Neural cell (in vitro differentiated cells): ENCODE results near the gene BTBD1. TPM values are rescaled to one million over a fixed set of nuclear protein-coding genes. Genes with fewer than 3 reads are reported as not detected.

ENCODE experiments used
- H2AFZ ChIP-seq: fragments of 200-600, 300-800 bp; sonication (generic), shearing (Covaris generic); 2 replicates; pipeline ENCODE4 v1.6.0; 2014; ENCODE audit warnings: low read depth, mild to moderate bottlenecking, antibody characterized with exemption, low read length, moderate library complexity
- H3F3A ChIP-seq: fragments of 200-600 bp; shearing (Covaris generic); 2 replicates; pipeline ENCODE4 v1.6.1; 2016; ENCODE audit warnings: mild to moderate bottlenecking, moderate library complexity, mixed read lengths, antibody characterized with exemption, low read length; ENCODE audit not compliant: insufficient read depth, poor library complexity, severe bottlenecking
- H3K27ac ChIP-seq: fragments of 200-600, 300-800 bp; sonication (generic), shearing (Covaris generic); 2 replicates; pipeline ENCODE4 v1.5.1; 2014; ENCODE audit warnings: mild to moderate bottlenecking, low read length, moderate library complexity
- H3K27me3 ChIP-seq: fragments of 300-800, 200-600 bp; sonication (generic), shearing (Covaris generic); 2 replicates; pipeline ENCODE4 v1.6.0; 2014; ENCODE audit warnings: mild to moderate bottlenecking, low read depth, low read length, moderate library complexity; ENCODE audit not compliant: insufficient read depth
- H3K36me3 ChIP-seq: fragments of 300-800, 200-600 bp; sonication (generic), shearing (Covaris generic); 2 replicates; pipeline ENCODE4 v1.5.1; 2014; ENCODE audit warnings: mild to moderate bottlenecking, antibody characterized with exemption, low read length, moderate library complexity; ENCODE audit not compliant: insufficient read depth
- H3K4me2 ChIP-seq: fragments of 300-800, 200-600 bp; sonication (generic), shearing (Covaris generic); 2 replicates; pipeline ENCODE4 v1.6.0; 2014; ENCODE audit warnings: mild to moderate bottlenecking, low read length
- H3K4me3 ChIP-seq: fragments of 300-800, 200-600 bp; sonication (generic), shearing (Covaris generic); 2 replicates; pipeline ENCODE4 v1.5.1; 2014; ENCODE audit warnings: mild to moderate bottlenecking, low read length, moderate library complexity
- H3K79me2 ChIP-seq: fragments of 200-600 bp; shearing (Covaris generic); replicated peaks from 2 replicates; pipeline ENCODE4 v1.6.0; 2014; ENCODE audit warnings: mild to moderate bottlenecking, low read length, moderate library complexity; ENCODE audit not compliant: insufficient read depth
- H3K9ac ChIP-seq: fragments of 300-800, 200-600 bp; sonication (generic), shearing (Covaris generic); 2 replicates; pipeline ENCODE4 v1.6.1; 2016; ENCODE audit warnings: mild to moderate bottlenecking, low read length, mixed read lengths
- H3K9me2 ChIP-seq: fragments of 200-600 bp; shearing (Covaris generic); 2 replicates; pipeline ENCODE4 v1.6.1; 2016; ENCODE audit warnings: mild to moderate bottlenecking, low read length, mixed read lengths; ENCODE audit not compliant: insufficient read depth
- H3K9me3 ChIP-seq: fragments of 200-600, 300-800 bp; sonication (generic), shearing (Covaris generic); 2 replicates; pipeline ENCODE4 v1.6.1; 2016; ENCODE audit warnings: mild to moderate bottlenecking, mixed run types, low read length, moderate library complexity, mixed read lengths
- H4K20me1 ChIP-seq: fragments of 200-600 bp; shearing (Covaris generic); 2 replicates; pipeline ENCODE4 v1.6.1; 2016; ENCODE audit warnings: mild to moderate bottlenecking, mixed run types; ENCODE audit not compliant: insufficient read depth
- CTCF ChIP-seq: fragments of 450-650 bp; IDR thresholded peaks from 2 replicates; pipeline ENCODE4 v1.5.1; 2014; ENCODE audit warnings: antibody characterized with exemption, mild to moderate bottlenecking, moderate library complexity; ENCODE audit not compliant: poor library complexity, severe bottlenecking
- EP300 ChIP-seq: fragments of 450-650 bp; conservative IDR thresholded peaks from 2 replicates; pipeline ENCODE4 v1.6.1; 2014; ENCODE audit warnings: antibody characterized with exemption, mild to moderate bottlenecking, moderate library complexity; ENCODE audit not compliant: poor library complexity, severe bottlenecking
- EZH2 ChIP-seq: fragments of 200-600, 300-800 bp; shearing (Covaris generic), sonication (generic); IDR thresholded peaks from 2 replicates; pipeline ENCODE4 v1.6.1; 2014; ENCODE audit warnings: antibody characterized with exemption, low read length, borderline replicate concordance, mild to moderate bottlenecking; ENCODE audit not compliant: insufficient read depth, poor library complexity, severe bottlenecking
- MXI1 ChIP-seq: fragments of 450-650 bp; conservative IDR thresholded peaks from 2 replicates; pipeline ENCODE4 v1.6.1; 2014; ENCODE audit warnings: antibody characterized with exemption, mild to moderate bottlenecking; ENCODE audit not compliant: poor library complexity, severe bottlenecking
- POLR2AphosphoS5 ChIP-seq: IDR thresholded peaks from 2 replicates; pipeline ENCODE4 v1.6.1; 2012
- RAD21 ChIP-seq: fragments of 450-650 bp; conservative IDR thresholded peaks from 2 replicates; pipeline ENCODE4 v1.6.1; 2014; ENCODE audit warnings: antibody characterized with exemption, mild to moderate bottlenecking, moderate library complexity
- SMC3 ChIP-seq: fragments of 450-650 bp; conservative IDR thresholded peaks from 2 replicates; pipeline ENCODE4 v1.6.1; 2014; ENCODE audit warnings: antibody characterized with exemption, mild to moderate bottlenecking, moderate library complexity; ENCODE audit not compliant: poor library complexity
- TAF1 ChIP-seq: IDR thresholded peaks from 2 replicates; pipeline ENCODE4 v1.6.1; 2012; ENCODE audit warnings: low read depth
- polyA plus RNA-seq: library from polyadenylated mRNA; depleted of rRNA; stranded (reverse); fragments of >200 nt; gene quantifications from 2 replicates; pipeline ENCODE4 v1.2.3, GENCODE V29; 2014
- TF ChIP-seq, protein P1 (sequence below): IDR thresholded peaks from 2 replicates; pipeline ENCODE4 v1.6.1; 2012; ENCODE audit warnings: borderline replicate concordance

BTBD1 gene
- polyA plus RNA-seq, 1 donor from 2014 or later: 153 TPM

- no peak for TF ChIP-seq CTCF
- TF ChIP-seq RAD21: no peak
- no peak for TF ChIP-seq TAF1
- no peak for TF ChIP-seq EZH2
- TF ChIP-seq MXI1: no peak
- TF ChIP-seq, protein P1, sequence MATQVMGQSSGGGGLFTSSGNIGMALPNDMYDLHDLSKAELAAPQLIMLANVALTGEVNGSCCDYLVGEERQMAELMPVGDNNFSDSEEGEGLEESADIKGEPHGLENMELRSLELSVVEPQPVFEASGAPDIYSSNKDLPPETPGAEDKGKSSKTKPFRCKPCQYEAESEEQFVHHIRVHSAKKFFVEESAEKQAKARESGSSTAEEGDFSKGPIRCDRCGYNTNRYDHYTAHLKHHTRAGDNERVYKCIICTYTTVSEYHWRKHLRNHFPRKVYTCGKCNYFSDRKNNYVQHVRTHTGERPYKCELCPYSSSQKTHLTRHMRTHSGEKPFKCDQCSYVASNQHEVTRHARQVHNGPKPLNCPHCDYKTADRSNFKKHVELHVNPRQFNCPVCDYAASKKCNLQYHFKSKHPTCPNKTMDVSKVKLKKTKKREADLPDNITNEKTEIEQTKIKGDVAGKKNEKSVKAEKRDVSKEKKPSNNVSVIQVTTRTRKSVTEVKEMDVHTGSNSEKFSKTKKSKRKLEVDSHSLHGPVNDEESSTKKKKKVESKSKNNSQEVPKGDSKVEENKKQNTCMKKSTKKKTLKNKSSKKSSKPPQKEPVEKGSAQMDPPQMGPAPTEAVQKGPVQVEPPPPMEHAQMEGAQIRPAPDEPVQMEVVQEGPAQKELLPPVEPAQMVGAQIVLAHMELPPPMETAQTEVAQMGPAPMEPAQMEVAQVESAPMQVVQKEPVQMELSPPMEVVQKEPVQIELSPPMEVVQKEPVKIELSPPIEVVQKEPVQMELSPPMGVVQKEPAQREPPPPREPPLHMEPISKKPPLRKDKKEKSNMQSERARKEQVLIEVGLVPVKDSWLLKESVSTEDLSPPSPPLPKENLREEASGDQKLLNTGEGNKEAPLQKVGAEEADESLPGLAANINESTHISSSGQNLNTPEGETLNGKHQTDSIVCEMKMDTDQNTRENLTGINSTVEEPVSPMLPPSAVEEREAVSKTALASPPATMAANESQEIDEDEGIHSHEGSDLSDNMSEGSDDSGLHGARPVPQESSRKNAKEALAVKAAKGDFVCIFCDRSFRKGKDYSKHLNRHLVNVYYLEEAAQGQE: no peak
- TF ChIP-seq SMC3: no peak
- no peak for TF ChIP-seq POLR2AphosphoS5
- no peak for TF ChIP-seq EP300
- Histone ChIP-seq H3K9me2 (no peaks in the 10 kb centered on the region), H3F3A (peaks cover 4% of the 10 kb centered on the region), H3K79me2 (peaks cover 17% of the 10 kb centered on the region), H3K9me3 (no peaks in the 10 kb centered on the region), H3K4me3 (peak overlapping the region; percentile 38), H3K4me2 (no peak overlapping the region), H3K27me3 (no peaks in the 10 kb centered on the region), H3K27ac (no peak overlapping the region), H4K20me1 (no peaks in the 10 kb centered on the region), H3K9ac (no peak overlapping the region), H2AFZ (no peak overlapping the region), H3K36me3 (no peaks in the 10 kb centered on the region)
Observed at GRCh38 chr15:83014205-83014653, 52.8 kb downstream of the BTBD1 start.

- Histone ChIP-seq H3K9me3 (no peaks in the 10 kb centered on the region), H3K27ac (no peak overlapping the region), H3K79me2 (peaks cover 17% of the 10 kb centered on the region), H3K9me2 (no peaks in the 10 kb centered on the region), H3K4me3 (peak overlapping the region; percentile 92), H3K9ac (peak overlapping the region; percentile 96), H3K27me3 (no peaks in the 10 kb centered on the region), H3K4me2 (peak overlapping the region; percentile 53), H3F3A (peaks cover 4% of the 10 kb centered on the region), H4K20me1 (no peaks in the 10 kb centered on the region), H2AFZ (no peak overlapping the region), H3K36me3 (no peaks in the 10 kb centered on the region)
- TF ChIP-seq EZH2 (no peak), POLR2AphosphoS5 (no peak), EP300 (no peak), MXI1 (no peak), SMC3 (no peak), TAF1 (no peak), CTCF (no peak), RAD21 (no peak)
- TF ChIP-seq, protein P1: no peak
Observed at GRCh38 chr15:83012636-83013035, 54.4 kb downstream of the BTBD1 start.
